Gastrocnemius medialis (tissue), 4 donors: Measurements from ENCODE around the gene ANKRD31.

Source experiments
- POLR2A ChIP-seq, 2 donors: fragments of 450-650 bp; IDR thresholded peaks; one replicate each; pipeline ENCODE4 v1.6.1; 2017; ENCODE audit warnings: antibody characterized with exemption in 2 of 2, mild to moderate bottlenecking in 2 of 2, moderate library complexity in 2 of 2
- TF ChIP-seq, protein P1 (sequence below), 5 experiments: fragments of 450-650 bp in 3 of 5; fragments of 200-600 bp in 2 of 5; sonication (generic) in 2 of 5; IDR thresholded peaks in 4 of 5; conservative IDR thresholded peaks in 1 of 5; 1 replicate in 4 of 5; 2 replicates in 1 of 5; pipeline ENCODE4 v1.5.1; 2016 to 2019; ENCODE audit warnings: antibody characterized with exemption in 5 of 5, mild to moderate bottlenecking in 3 of 5, moderate library complexity in 3 of 5

DNA sequence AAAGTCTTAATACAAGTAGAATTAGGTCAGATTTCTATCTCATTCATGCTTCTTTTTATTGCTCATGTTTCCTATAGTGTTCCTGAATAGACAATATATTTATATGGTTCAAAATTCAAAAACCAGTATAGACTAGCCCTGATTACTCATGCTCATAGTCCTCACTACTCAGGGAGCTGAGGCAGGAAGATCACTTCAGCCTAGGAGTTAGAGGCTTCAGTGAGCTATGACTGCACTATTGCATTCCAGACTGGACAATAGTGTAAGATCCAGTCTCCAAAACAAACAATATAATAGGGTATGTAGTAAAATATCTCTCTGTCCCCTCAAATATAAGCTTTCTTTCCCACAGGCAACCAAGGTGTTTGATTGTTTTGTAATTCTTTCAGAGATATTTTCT lies 2.4 kb downstream of the ANKRD31 start:
- TF ChIP-seq, protein P1, sequence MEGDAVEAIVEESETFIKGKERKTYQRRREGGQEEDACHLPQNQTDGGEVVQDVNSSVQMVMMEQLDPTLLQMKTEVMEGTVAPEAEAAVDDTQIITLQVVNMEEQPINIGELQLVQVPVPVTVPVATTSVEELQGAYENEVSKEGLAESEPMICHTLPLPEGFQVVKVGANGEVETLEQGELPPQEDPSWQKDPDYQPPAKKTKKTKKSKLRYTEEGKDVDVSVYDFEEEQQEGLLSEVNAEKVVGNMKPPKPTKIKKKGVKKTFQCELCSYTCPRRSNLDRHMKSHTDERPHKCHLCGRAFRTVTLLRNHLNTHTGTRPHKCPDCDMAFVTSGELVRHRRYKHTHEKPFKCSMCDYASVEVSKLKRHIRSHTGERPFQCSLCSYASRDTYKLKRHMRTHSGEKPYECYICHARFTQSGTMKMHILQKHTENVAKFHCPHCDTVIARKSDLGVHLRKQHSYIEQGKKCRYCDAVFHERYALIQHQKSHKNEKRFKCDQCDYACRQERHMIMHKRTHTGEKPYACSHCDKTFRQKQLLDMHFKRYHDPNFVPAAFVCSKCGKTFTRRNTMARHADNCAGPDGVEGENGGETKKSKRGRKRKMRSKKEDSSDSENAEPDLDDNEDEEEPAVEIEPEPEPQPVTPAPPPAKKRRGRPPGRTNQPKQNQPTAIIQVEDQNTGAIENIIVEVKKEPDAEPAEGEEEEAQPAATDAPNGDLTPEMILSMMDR (IDR thresholded peaks at IDR 0.05 in 4 of 5, conservative IDR thresholded peaks at IDR 0.05 in 1 of 5) = no peak
- TF ChIP-seq POLR2A (IDR thresholded peaks at IDR 0.05) = no peak
